Subcutaneous preadipocyte (primary cell): ENCODE results near the gene SPTA1. TPM values are rescaled to one million over a fixed set of nuclear protein-coding genes. Genes with fewer than 3 reads are reported as not detected.

Experiments
- total RNA-seq: library from RNA; depleted of rRNA; stranded (reverse); fragments of >200 nt; gene quantifications from 2 replicates; pipeline ENCODE4 v1.2.3, GENCODE V29; 2012

SPTA1 gene
- total RNA-seq = under 0.01 TPM in 1 of 2 replicates, not detected in the other

GRCh38 chr1:158686111-158687009 lies at the start of gene SPTA1:
TSS of gene SPTA1 (minus strand) at chr1:158686715. CDS start at chr1:158686517, 198 bp downstream.

GRCh38 chr1:158720620-158721019 lies 34.1 kb upstream of the SPTA1 start, which contains the start of gene OR6K3:
TSS of gene OR6K3 (minus strand) at chr1:158720720. CDS start at chr1:158718115, 2,605 bp downstream.

GRCh38 chr1:158700552-158700951 lies 14.0 kb upstream of the SPTA1 start, which contains the start of gene OR6K2:
TSS of gene OR6K2 (minus strand) at chr1:158700652. CDS start at chr1:158700652, 0 bp downstream.

GRCh38 chr1:158604968-158605367 lies 81.5 kb downstream of the SPTA1 start, which contains the start of gene OR10Z1:
TSS of gene OR10Z1 (plus strand) at chr1:158605268. CDS start at chr1:158606439, 1,171 bp downstream.

GRCh38 chr1:158579733-158580132 lies 106.8 kb downstream of the SPTA1 start, which contains the start of gene OR10X1:
TSS of gene OR10X1 (minus strand) at chr1:158579899. CDS start at chr1:158579899, 0 bp downstream.

GRCh38 chr1:158570480-158570879 lies 116.0 kb downstream of the SPTA1 start, which contains the start of gene OR6P1:
TSS of gene OR6P1 (minus strand) at chr1:158570580. CDS start at chr1:158563604, 6,976 bp downstream.

Other genes starting within 250 kb of the SPTA1 start
- not detected in 2 replicates for gene OR10K1, start 224.9 kb downstream of the SPTA1 start, total RNA-seq
- gene OR10R2, start 214.5 kb downstream of the SPTA1 start, total RNA-seq = not detected in 2 replicates
- gene OR6Y1, start 132.3 kb downstream of the SPTA1 start, total RNA-seq = not detected in 2 replicates
- gene OR6P1, start 116.1 kb downstream of the SPTA1 start, total RNA-seq = not detected in 2 replicates
- gene OR10X1, start 106.8 kb downstream of the SPTA1 start, total RNA-seq = not detected in 2 replicates
- gene OR10Z1, start 81.4 kb downstream of the SPTA1 start, total RNA-seq = not detected in 2 replicates
- gene OR6K2, start 13.9 kb upstream of the SPTA1 start, total RNA-seq = not detected in 2 replicates
- not detected in 2 replicates for gene OR6K3, start 34.0 kb upstream of the SPTA1 start, total RNA-seq
- not detected in 2 replicates for gene OR6K6, start 68.0 kb upstream of the SPTA1 start, total RNA-seq
- not detected in 2 replicates for gene OR6N1, start 85.5 kb upstream of the SPTA1 start, total RNA-seq
- gene OR6N2, start 94.5 kb upstream of the SPTA1 start, total RNA-seq = not detected in 2 replicates
- not detected in 2 replicates for gene MNDA, start 144.6 kb upstream of the SPTA1 start, total RNA-seq
- gene PYHIN1, start 244.8 kb upstream of the SPTA1 start, total RNA-seq = 0.20 and 2.6 TPM in 2 replicates